ENCODE measurements around the gene TMOD3.
"Not testable (repeated sequence)": the region's sequence is repeated elsewhere in the genome, so short reads cannot be mapped to it uniquely, and the experiment has no call there.

The TMOD3 gene

GRCh38 chr15:51883271-51883837 lies 53.9 kb downstream of the TMOD3 start:
- in situ Hi-C loops (cut with HindIII; ENCODE audit: low sequenced_read_pairs) = no loop called here
- H3K4me3 ChIP-seq (ENCODE audit: low read depth, low read length) = no peak overlapping the region
- TF ChIP-seq CTCF (IDR thresholded peaks at IDR 0.05; ENCODE audit: low read depth, low read length) = no peak
- DNase-seq (ENCODE audit: low read depth, low spot score) = peak; percentile 67

GRCh38 chr15:51884041-51884440 lies 54.6 kb downstream of the TMOD3 start:
- no peak overlapping the region for H3K4me3 ChIP-seq (ENCODE audit: low read depth, low read length)
- in situ Hi-C loops (cut with HindIII; ENCODE audit: low sequenced_read_pairs) = no loop called here
- TF ChIP-seq CTCF (IDR thresholded peaks at IDR 0.05; ENCODE audit: low read depth, low read length) = no peak
- no peak for DNase-seq (ENCODE audit: low read depth, low spot score)

GRCh38 chr15:51884517-51885236 lies 55.2 kb downstream of the TMOD3 start:
- DNase-seq (ENCODE audit: low read depth, low spot score) = peak; percentile 37
- no peak for TF ChIP-seq CTCF (IDR thresholded peaks at IDR 0.05; ENCODE audit: low read depth, low read length)
- H3K4me3 ChIP-seq (ENCODE audit: low read depth, low read length) = no peak overlapping the region
- in situ Hi-C loops (cut with HindIII; ENCODE audit: low sequenced_read_pairs) = no loop called here

- DNase-seq (ENCODE audit: low read depth, low spot score); in situ Hi-C loops (cut with HindIII; ENCODE audit: low sequenced_read_pairs): not testable (repeated sequence)
These were observed 56.3 kb downstream of the TMOD3 start for GRCh38 chr15:51885758-51886157.

GRCh38 chr15:51887887-51888592 lies 58.6 kb downstream of the TMOD3 start:
- DNase-seq (ENCODE audit: low read depth, low spot score) = no peak
- in situ Hi-C loops (cut with HindIII; ENCODE audit: low sequenced_read_pairs) = no loop called here
- no peak overlapping the region for H3K4me3 ChIP-seq (ENCODE audit: low read depth, low read length)
- no peak for TF ChIP-seq CTCF (IDR thresholded peaks at IDR 0.05; ENCODE audit: low read depth, low read length)

More at GRCh38 chr15:51885758-51886157, 56.3 kb downstream of the TMOD3 start:
- not testable (repeated sequence) for H3K4me3 ChIP-seq (ENCODE audit: low read depth, low read length)

- TF ChIP-seq CTCF (IDR thresholded peaks at IDR 0.05; ENCODE audit: low read depth, low read length) = peak; percentile 72
- no peak overlapping the region for H3K4me3 ChIP-seq (ENCODE audit: low read depth, low read length)
- no peak for DNase-seq (ENCODE audit: low read depth, low spot score)
- in situ Hi-C loops (cut with HindIII; ENCODE audit: low sequenced_read_pairs) = no loop called here
These were observed 59.2 kb downstream of the TMOD3 start for GRCh38 chr15:51888593-51889195.

Data from astrocyte of the spinal cord (primary cell).